ENCODE measurements around the gene TSPAN18.

TSPAN18 gene

DNA sequence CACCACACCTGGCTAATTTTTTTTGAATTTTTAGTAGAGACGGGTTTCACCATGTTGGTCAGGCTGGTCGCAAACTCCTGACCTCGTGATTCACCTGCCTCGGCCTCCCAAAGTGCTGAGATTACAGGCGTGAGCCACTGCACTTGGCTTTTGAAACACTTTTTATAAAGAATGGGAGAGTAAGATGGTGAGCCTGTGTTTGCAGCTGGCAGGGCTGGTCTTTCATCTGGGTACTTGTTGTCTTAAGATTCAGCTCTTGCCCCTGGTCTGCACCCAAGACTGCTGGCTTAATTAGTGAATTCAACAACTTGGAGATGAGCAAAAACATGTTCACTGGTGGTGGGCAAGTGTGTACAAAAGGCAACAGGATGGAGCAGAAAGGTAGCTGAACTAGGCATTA is 4.0 kb downstream of the TSPAN18 start:
- DNase-seq (ENCODE audit: insufficient read length, low spot score) (no peak), FAIRE-seq (no peak)
- TF ChIP-seq, protein P1, sequence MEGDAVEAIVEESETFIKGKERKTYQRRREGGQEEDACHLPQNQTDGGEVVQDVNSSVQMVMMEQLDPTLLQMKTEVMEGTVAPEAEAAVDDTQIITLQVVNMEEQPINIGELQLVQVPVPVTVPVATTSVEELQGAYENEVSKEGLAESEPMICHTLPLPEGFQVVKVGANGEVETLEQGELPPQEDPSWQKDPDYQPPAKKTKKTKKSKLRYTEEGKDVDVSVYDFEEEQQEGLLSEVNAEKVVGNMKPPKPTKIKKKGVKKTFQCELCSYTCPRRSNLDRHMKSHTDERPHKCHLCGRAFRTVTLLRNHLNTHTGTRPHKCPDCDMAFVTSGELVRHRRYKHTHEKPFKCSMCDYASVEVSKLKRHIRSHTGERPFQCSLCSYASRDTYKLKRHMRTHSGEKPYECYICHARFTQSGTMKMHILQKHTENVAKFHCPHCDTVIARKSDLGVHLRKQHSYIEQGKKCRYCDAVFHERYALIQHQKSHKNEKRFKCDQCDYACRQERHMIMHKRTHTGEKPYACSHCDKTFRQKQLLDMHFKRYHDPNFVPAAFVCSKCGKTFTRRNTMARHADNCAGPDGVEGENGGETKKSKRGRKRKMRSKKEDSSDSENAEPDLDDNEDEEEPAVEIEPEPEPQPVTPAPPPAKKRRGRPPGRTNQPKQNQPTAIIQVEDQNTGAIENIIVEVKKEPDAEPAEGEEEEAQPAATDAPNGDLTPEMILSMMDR (IDR thresholded peaks at IDR 0.05; ENCODE audit: insufficient read depth, missing control alignments) = no peak

DNA sequence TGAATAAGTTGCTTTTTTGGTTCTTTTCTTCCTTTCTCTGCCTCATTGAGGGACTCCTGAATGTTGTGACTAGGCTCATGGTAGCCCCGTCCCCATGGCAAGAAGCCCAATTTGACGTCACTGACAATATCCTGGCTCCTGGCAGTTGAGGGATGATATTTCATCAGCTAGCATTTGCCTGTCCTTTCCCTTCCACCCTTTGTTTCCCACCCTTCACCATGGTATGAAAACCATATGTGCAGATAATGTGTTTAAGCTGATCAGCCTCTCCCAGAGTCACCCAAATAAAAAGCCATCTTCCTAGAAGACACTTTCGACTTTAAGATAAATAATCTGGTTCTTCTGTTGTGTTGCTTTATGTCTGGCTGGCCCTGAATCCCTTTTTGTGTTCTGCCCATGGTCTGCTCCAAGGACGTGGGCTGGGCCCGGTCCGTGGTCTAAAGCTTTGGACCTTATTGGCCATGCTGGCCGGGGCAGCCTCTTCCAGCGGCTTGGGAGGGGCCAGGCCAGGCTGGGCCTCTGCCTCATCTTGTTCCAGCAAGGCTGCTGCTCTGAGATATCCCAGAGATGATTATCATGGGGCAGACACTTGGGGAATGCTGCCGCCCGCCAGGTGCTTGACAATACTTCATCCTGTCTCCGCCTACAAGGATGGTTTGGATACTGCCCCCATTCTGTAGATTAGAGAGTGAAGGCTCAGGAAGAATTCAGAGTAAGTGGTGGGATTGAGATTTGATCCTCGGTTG is 5.1 kb downstream of the TSPAN18 start:
- no peak for DNase-seq (ENCODE audit: insufficient read length, low spot score)
- no peak for FAIRE-seq
- TF ChIP-seq, protein P1 (IDR thresholded peaks at IDR 0.05; ENCODE audit: insufficient read depth, missing control alignments) = no peak

DNA sequence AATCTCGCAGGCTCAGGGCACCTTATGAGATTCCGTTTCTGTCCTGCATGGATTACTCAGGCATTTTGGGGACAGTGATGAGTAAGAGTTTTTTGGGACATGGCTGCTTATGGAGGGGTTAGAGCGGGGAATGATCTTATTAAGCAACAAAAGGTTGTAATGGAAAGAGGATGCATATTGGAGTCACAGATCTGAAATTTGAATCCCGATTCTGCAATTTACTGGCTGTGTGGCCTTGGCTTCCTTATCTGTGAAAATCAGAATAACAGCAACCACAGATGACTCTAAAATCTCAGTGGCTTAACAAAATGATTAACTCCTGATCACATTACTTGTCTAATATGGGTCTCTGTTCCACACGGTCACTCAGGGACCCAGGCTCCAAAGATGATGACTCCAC is 5.8 kb downstream of the TSPAN18 start:
- no peak for FAIRE-seq
- DNase-seq (ENCODE audit: insufficient read length, low spot score) = no peak

DNA sequence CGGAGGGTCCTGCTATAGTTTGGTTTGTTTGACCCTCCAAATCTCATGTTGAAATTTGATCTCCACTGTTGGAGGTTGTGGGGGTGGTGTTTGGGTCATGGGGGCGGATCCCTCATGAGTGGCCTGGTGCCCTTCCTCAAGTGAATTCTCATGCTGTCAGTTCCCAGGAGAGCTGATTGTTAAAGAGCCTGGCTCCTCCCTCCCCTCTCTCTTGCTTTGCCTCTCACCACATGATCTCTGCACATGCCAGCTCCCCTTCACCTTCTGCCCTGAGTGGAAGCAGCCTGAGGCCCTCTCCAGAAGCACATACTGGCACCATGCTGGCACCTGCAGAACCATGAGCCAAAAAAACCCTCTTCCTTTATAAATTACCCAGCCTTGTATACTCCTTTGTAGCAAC is 7.1 kb downstream of the TSPAN18 start:
- FAIRE-seq (no peak), DNase-seq (ENCODE audit: insufficient read length, low spot score) (no peak)
- TF ChIP-seq, protein P1 (IDR thresholded peaks at IDR 0.05; ENCODE audit: insufficient read depth, missing control alignments) = no peak

More for the DNA sequence above, 5.8 kb downstream of the TSPAN18 start:
- TF ChIP-seq, protein P1 (IDR thresholded peaks at IDR 0.05; ENCODE audit: insufficient read depth, missing control alignments) = no peak

DNA sequence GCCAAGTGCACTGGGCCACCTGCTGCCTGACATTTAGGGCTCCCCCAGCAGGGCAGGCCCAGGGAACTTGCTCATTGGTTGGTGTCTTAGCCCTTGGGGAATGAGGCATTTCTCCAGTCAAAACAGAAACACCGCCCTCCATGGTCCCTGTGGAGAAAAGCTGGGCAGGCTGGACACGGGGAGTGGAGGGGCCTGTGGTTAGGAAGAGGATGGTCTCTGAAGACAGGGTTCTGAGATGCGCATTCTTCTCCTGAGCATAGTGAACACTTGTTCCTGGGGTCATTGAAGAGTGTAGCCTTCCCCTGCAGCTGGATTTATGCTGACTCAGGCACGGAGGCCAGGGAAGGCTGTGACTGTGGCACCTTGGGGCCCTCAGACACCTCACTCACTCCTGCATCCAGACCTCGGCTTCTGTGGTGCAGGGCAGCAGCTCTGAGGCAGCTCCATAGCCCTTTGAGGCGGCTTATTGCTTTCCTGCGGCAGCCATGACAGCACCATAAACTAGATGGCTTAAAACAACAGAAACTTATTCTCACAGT is 8.2 kb downstream of the TSPAN18 start:
- FAIRE-seq (no peak), DNase-seq (ENCODE audit: insufficient read length, low spot score) (no peak)
- TF ChIP-seq, protein P1 (IDR thresholded peaks at IDR 0.05; ENCODE audit: insufficient read depth, missing control alignments) = no peak

DNA sequence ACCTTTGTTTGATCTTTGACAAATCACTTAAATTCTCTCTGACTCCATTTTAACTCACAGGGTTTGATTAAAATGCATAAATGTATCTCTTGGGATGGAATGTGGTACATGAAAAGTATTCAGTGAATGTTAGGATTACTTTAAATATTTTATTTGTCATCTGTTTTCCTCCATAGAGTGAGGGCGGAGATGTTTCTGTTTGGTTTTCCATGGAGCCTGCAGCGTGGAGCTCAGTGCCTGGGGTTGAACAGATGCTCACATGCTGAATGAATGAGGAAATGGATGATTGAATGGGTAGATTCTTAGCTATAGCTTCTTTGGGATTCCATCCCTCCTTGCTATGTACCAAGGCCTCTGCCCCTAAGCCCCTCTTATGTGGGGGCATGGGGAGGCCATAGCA is 10.0 kb downstream of the TSPAN18 start:
- TF ChIP-seq, protein P1 (IDR thresholded peaks at IDR 0.05; ENCODE audit: insufficient read depth, missing control alignments) = no peak
- DNase-seq (ENCODE audit: insufficient read length, low spot score) = no peak
- FAIRE-seq = no peak

Measured in D721Med (cell line).